CD4-positive, CD25-positive, alpha-beta regulatory T cell (primary cell): ENCODE results near the gene MYT1. TPM values are rescaled to one million over a fixed set of nuclear protein-coding genes. Genes with fewer than 3 reads are reported as not detected.
"Not testable (repeated sequence)": the region's sequence is repeated elsewhere in the genome, so short reads cannot be mapped to it uniquely, and the experiment has no call there.

ENCODE experiments used
- ATAC-seq, 2 donors: fragments of 150-1000 bp; cut with Tn5 transposase; one replicate each; pipeline ENCODE4 v1.10.0; 2021; ENCODE audit warnings: low read depth in 2 of 2, moderate number of reproducible peaks in 2 of 2, moderate library complexity in 1 of 2
- DNase-seq, 3 donors: peaks; one replicate each; pipeline versions ENCODE4 v3.0.0 to v3.0.0-alpha.2; 2012 to 2022; ENCODE audit warnings: mixed read lengths in 1 of 3
- H3K27ac ChIP-seq: one replicate; pipeline ENCODE4 v1.7.0; 2013; ENCODE audit warnings: mild to moderate bottlenecking, low read length; ENCODE audit not compliant: insufficient read depth, poor library complexity, severe bottlenecking
- H3K27me3 ChIP-seq: one replicate; pipeline ENCODE4 v1.7.0; 2013; ENCODE audit warnings: low read length; ENCODE audit not compliant: control insufficient read depth, insufficient read depth
- H3K36me3 ChIP-seq: one replicate; pipeline ENCODE4 v1.7.0; 2013; ENCODE audit warnings: mild to moderate bottlenecking, low read length, moderate library complexity; ENCODE audit not compliant: control insufficient read depth, insufficient read depth
- H3K4me1 ChIP-seq: 2 replicates; pipeline ENCODE4 v1.7.0; 2013; ENCODE audit warnings: mild to moderate bottlenecking, low read length; ENCODE audit not compliant: insufficient read depth, control insufficient read depth, poor library complexity, severe bottlenecking
- H3K4me3 ChIP-seq: one replicate; pipeline ENCODE4 v1.7.0; 2013; ENCODE audit warnings: low read depth, mild to moderate bottlenecking, low read length, moderate library complexity
- H3K9me3 ChIP-seq, 2 experiments: 1 replicate in 1 of 2; 2 replicates in 1 of 2; pipeline ENCODE4 v1.7.0; 2013; ENCODE audit warnings: low read length in 2 of 2, mild to moderate bottlenecking in 1 of 2, moderate library complexity in 1 of 2; ENCODE audit not compliant: control insufficient read depth in 2 of 2
- H3K27ac Mint-ChIP-seq, 3 donors: one replicate each; pipeline ENCODE4 v1.8.0; 2020 to 2022; ENCODE audit warnings: mild to moderate bottlenecking in 3 of 3, mixed read lengths in 3 of 3, moderate library complexity in 2 of 3
- H3K27me3 Mint-ChIP-seq: one replicate; pipeline ENCODE4 v1.8.0; 2022; ENCODE audit warnings: mild to moderate bottlenecking, mixed read lengths
- H3K36me3 Mint-ChIP-seq: one replicate; pipeline ENCODE4 v1.8.0; 2020; ENCODE audit warnings: mixed read lengths
- H3K4me1 Mint-ChIP-seq, 4 donors: one replicate each; pipeline ENCODE4 v1.8.0; 2020 to 2022; ENCODE audit warnings: mixed read lengths in 4 of 4, mild to moderate bottlenecking in 1 of 4
- H3K4me3 Mint-ChIP-seq, 4 donors: one replicate each; pipeline ENCODE4 v1.8.0; 2020 to 2022; ENCODE audit warnings: mild to moderate bottlenecking in 4 of 4, mixed read lengths in 4 of 4, moderate library complexity in 3 of 4
- H3K9me3 Mint-ChIP-seq, 7 donors: one replicate each; pipeline ENCODE4 v1.8.0; 2020 to 2022; ENCODE audit warnings: mixed read lengths in 7 of 7, mild to moderate bottlenecking in 3 of 7, moderate library complexity in 2 of 7
- polyA plus RNA-seq, 4 donors: library from polyadenylated mRNA; unstranded; fragments of 300-500 nt; fragmentation: Illumina TruSeq; gene quantifications; one replicate each; pipeline ENCODE4 v1.2.3, GENCODE V29; 2021
- total RNA-seq: library from RNA; stranded (reverse); gene quantifications from one replicate; pipeline ENCODE4 v1.2.3, GENCODE V29; 2022

MYT1 gene
- total and polyA plus RNA-seq, 5 donors from 2014 or later = 0.14 TPM; not detected in 4

GRCh38 chr20:64182146-64182865 lies 18.1 kb downstream of the MYT1 start:
- no peaks in the 10 kb centered on the region for H3K4me1 Mint-ChIP-seq
- no peaks in the 10 kb centered on the region for H3K4me1 ChIP-seq
- no peak overlapping the region for H3K4me3 ChIP-seq
- H3K27ac ChIP-seq = no peak overlapping the region
- no peaks in the 10 kb centered on the region for H3K9me3 ChIP-seq
- H3K27me3 Mint-ChIP-seq = peaks cover 8% of the 10 kb centered on the region
- no peak overlapping the region for H3K27ac Mint-ChIP-seq
- H3K36me3 ChIP-seq = no peaks in the 10 kb centered on the region
- DNase-seq = no peak
- no peaks in the 10 kb centered on the region for H3K36me3 Mint-ChIP-seq
- peaks cover 0 to 4% (median 0%) of the 10 kb centered on the region in 7 donors for H3K9me3 Mint-ChIP-seq
- no peaks in the 10 kb centered on the region for H3K27me3 ChIP-seq
- no peak overlapping the region for H3K4me3 Mint-ChIP-seq
- no peak for ATAC-seq

GRCh38 chr20:64183313-64183712 lies 19.1 kb downstream of the MYT1 start:
- H3K27ac Mint-ChIP-seq = no peak overlapping the region
- no peak overlapping the region for H3K4me3 ChIP-seq
- no peaks in the 10 kb centered on the region for H3K9me3 ChIP-seq
- H3K4me1 Mint-ChIP-seq = no peaks in the 10 kb centered on the region
- no peak overlapping the region for H3K4me3 Mint-ChIP-seq
- H3K27ac ChIP-seq = no peak overlapping the region
- H3K9me3 Mint-ChIP-seq = peaks cover 0 to 4% (median 0%) of the 10 kb centered on the region in 7 donors
- H3K27me3 ChIP-seq = no peaks in the 10 kb centered on the region
- H3K4me1 ChIP-seq = no peaks in the 10 kb centered on the region
- no peaks in the 10 kb centered on the region for H3K36me3 ChIP-seq
- H3K27me3 Mint-ChIP-seq = peaks cover 8% of the 10 kb centered on the region
- no peaks in the 10 kb centered on the region for H3K36me3 Mint-ChIP-seq
- ATAC-seq = no peak
- no peak for DNase-seq

GRCh38 chr20:64184795-64185194 lies 20.5 kb downstream of the MYT1 start:
- no peaks in the 10 kb centered on the region for H3K27me3 ChIP-seq
- H3K27me3 Mint-ChIP-seq = peaks cover 14% of the 10 kb centered on the region
- no peak overlapping the region for H3K4me3 Mint-ChIP-seq
- H3K27ac Mint-ChIP-seq = no peak overlapping the region
- H3K27ac ChIP-seq = no peak overlapping the region
- ATAC-seq (no peak), DNase-seq (no peak)
- no peaks in the 10 kb centered on the region for H3K36me3 ChIP-seq
- H3K4me1 Mint-ChIP-seq = no peaks in the 10 kb centered on the region
- no peaks in the 10 kb centered on the region for H3K36me3 Mint-ChIP-seq
- H3K9me3 Mint-ChIP-seq = peaks cover 0 to 4% (median 0%) of the 10 kb centered on the region in 7 donors
- no peaks in the 10 kb centered on the region for H3K4me1 ChIP-seq
- H3K4me3 ChIP-seq = no peak overlapping the region
- H3K9me3 ChIP-seq = no peaks in the 10 kb centered on the region

GRCh38 chr20:64185276-64185900 lies 21.1 kb downstream of the MYT1 start:
- ATAC-seq (no peak), DNase-seq (no peak)
- H3K27me3 Mint-ChIP-seq = peaks cover 14% of the 10 kb centered on the region
- Histone ChIP-seq H3K27me3 (no peaks in the 10 kb centered on the region), H3K4me3 (no peak overlapping the region), H3K4me1 (no peaks in the 10 kb centered on the region), H3K27ac (no peak overlapping the region), H3K36me3 (no peaks in the 10 kb centered on the region), H3K9me3 (no peaks in the 10 kb centered on the region)
- H3K4me3 Mint-ChIP-seq = no peak overlapping the region
- no peaks in the 10 kb centered on the region for H3K36me3 Mint-ChIP-seq
- no peak overlapping the region for H3K27ac Mint-ChIP-seq
- peaks cover 0 to 2% (median 0%) of the 10 kb centered on the region in 7 donors for H3K9me3 Mint-ChIP-seq
- H3K4me1 Mint-ChIP-seq = no peaks in the 10 kb centered on the region

GRCh38 chr20:64186071-64186598 lies 21.9 kb downstream of the MYT1 start:
- Mint-ChIP-seq H3K27me3 (peaks cover 14% of the 10 kb centered on the region), H3K4me3 (no peak overlapping the region), H3K9me3 (peaks cover 0 to 2% (median 0%) of the 10 kb centered on the region in 7 donors), H3K27ac (no peak overlapping the region), H3K4me1 (no peaks in the 10 kb centered on the region), H3K36me3 (no peaks in the 10 kb centered on the region)
- no peaks in the 10 kb centered on the region for H3K36me3 ChIP-seq
- H3K4me1 ChIP-seq = no peaks in the 10 kb centered on the region
- DNase-seq (no peak), ATAC-seq (no peak)
- no peaks in the 10 kb centered on the region for H3K27me3 ChIP-seq
- no peak overlapping the region for H3K4me3 ChIP-seq
- no peaks in the 10 kb centered on the region for H3K9me3 ChIP-seq
- H3K27ac ChIP-seq = no peak overlapping the region

GRCh38 chr20:64187213-64187612 lies 23.0 kb downstream of the MYT1 start:
- H3K36me3 Mint-ChIP-seq, H3K9me3 Mint-ChIP-seq, H3K4me1 ChIP-seq, H3K9me3 ChIP-seq, H3K4me1 Mint-ChIP-seq, H3K27ac ChIP-seq, H3K4me3 Mint-ChIP-seq, DNase-seq, H3K36me3 ChIP-seq, H3K27me3 ChIP-seq, ATAC-seq, H3K27ac Mint-ChIP-seq, H3K4me3 ChIP-seq: not testable (repeated sequence)
- peaks cover 13% of the 10 kb centered on the region for H3K27me3 Mint-ChIP-seq

- H3K4me3 ChIP-seq = no peak overlapping the region
- H3K27ac ChIP-seq = no peak overlapping the region
- no peaks in the 10 kb centered on the region for H3K4me1 ChIP-seq
- no peaks in the 10 kb centered on the region for H3K27me3 ChIP-seq
- DNase-seq = no peak
- no peaks in the 10 kb centered on the region for H3K4me1 Mint-ChIP-seq
- H3K27me3 Mint-ChIP-seq = peaks cover 14% of the 10 kb centered on the region
- H3K36me3 Mint-ChIP-seq = no peaks in the 10 kb centered on the region
- H3K9me3 ChIP-seq = no peaks in the 10 kb centered on the region
- no peak overlapping the region for H3K27ac Mint-ChIP-seq
- no peak for ATAC-seq
- peaks cover 0 to 2% (median 0%) of the 10 kb centered on the region in 7 donors for H3K9me3 Mint-ChIP-seq
- no peaks in the 10 kb centered on the region for H3K36me3 ChIP-seq
- H3K4me3 Mint-ChIP-seq = no peak overlapping the region
Measured at GRCh38 chr20:64188091-64188490, 23.8 kb downstream of the MYT1 start.
